Activated naive CD4-positive, alpha-beta T cell treated with anti-CD3 and anti-CD28 coated beads, Interleukin-2, amount 10 ng/mL, durations not matched to agents 7 days and 5 days (primary cell): ENCODE data around the gene OR10D3.

Experiments
- CTCF ChIA-PET: fragments of 350-600 bp; sonication (Branson Sonifier 250); formaldehyde crosslinking; loops from one replicate; lab custom pipeline; 2021; ENCODE audit warnings: antibody characterized with exemption; lab: Charles Lee
- DNase-seq: peaks from one replicate; pipeline ENCODE4 v3.0.0-alpha.2; 2020
- H3K27ac Mint-ChIP-seq: one replicate; pipeline ENCODE4 v1.8.0; 2021; ENCODE audit warnings: mild to moderate bottlenecking, moderate library complexity, mixed read lengths
- H3K27me3 Mint-ChIP-seq: one replicate; pipeline ENCODE4 v1.8.0; 2021; ENCODE audit warnings: mild to moderate bottlenecking, mixed read lengths
- H3K36me3 Mint-ChIP-seq: one replicate; pipeline ENCODE4 v1.8.0; 2021; ENCODE audit warnings: mixed read lengths
- H3K4me1 Mint-ChIP-seq: one replicate; pipeline ENCODE4 v1.8.0; 2021; ENCODE audit warnings: mixed read lengths
- H3K4me3 Mint-ChIP-seq: one replicate; pipeline ENCODE4 v1.8.0; 2021; ENCODE audit warnings: mild to moderate bottlenecking, moderate library complexity, mixed read lengths
- H3K9me3 Mint-ChIP-seq: one replicate; pipeline ENCODE4 v1.8.0; 2021; ENCODE audit warnings: mixed read lengths

OR10D3 gene

DNA sequence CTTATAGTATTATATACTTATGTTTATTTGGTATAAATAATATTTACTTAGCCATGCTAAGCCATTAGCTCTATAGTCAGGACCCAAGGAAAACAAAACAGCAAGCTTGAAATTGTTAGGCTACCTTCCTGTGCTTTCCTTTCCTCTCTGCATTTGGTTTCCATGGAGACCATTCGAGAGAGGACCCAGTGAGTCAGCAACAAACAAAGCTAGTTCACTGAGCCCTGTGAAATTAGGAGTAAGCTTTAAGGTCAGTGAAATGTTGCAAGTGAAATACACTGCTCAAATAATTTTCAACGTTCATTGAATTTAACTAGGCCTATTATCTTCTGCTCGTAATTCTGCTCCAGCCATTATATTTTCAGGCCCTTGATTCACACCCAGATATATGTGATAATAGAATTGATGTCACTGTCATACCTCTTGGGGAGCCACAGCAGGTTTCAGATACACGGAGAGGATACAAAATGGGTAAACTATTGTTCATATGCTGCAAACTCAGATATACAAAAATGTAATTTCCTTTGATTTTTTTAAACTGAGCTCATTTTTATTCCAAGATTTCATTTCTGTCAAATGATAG lies 9.1 kb upstream of the OR10D3 start:
- no peak overlapping the region for H3K27ac Mint-ChIP-seq
- CTCF ChIA-PET, result interaction anchor here (1.1 to 2.0 kb wide), 2 partner anchors 59 to 102 kb away, joined by 4 to 7 read pairs; partner anchors contain the start of gene VWA5A
- no peaks in the 10 kb centered on the region for H3K4me1 Mint-ChIP-seq
- no peaks in the 10 kb centered on the region for H3K27me3 Mint-ChIP-seq
- no peak for DNase-seq
- H3K36me3 Mint-ChIP-seq, result no peaks in the 10 kb centered on the region
- no peaks in the 10 kb centered on the region for H3K9me3 Mint-ChIP-seq
- no peak overlapping the region for H3K4me3 Mint-ChIP-seq

DNA sequence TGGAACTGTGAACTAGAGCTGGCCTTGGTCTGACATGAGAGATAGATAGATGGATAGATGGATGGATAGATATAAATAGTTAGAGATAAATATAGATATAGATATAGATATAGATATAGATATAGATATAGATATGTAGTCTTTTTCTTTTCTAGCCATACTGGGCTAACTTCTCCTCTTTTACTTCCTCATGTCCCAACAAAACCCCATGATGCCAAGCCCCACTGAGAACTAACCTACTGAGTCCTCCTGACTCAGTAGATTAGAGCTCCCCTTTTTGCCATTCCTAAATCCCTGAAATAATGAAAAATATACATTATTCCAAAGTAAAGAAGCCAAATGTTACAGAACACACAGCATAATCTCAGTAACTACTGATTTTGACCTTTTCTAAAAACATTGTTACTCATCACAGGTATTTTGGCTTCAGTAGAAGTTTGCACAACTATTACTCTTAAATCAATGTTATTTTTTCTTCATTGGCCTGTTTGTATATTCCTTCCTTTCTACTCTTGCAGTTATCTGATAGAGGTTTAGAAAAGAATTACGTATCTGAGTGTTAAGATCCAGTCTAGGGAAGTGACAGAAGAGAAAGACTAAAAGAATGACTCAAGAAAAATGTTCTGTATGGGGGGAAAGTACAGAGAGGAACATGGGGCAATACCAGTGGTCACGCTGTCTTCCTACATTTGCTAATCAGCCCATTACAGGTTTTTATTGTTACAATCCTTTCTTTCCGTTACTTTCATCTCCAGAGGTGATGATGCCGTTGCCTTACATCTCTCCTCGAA lies 6.0 kb upstream of the OR10D3 start:
- Mint-ChIP-seq H3K4me3 (no peak overlapping the region), H3K9me3 (no peaks in the 10 kb centered on the region), H3K27ac (no peak overlapping the region), H3K4me1 (no peaks in the 10 kb centered on the region), H3K36me3 (no peaks in the 10 kb centered on the region), H3K27me3 (no peaks in the 10 kb centered on the region)
- CTCF ChIA-PET, result interaction anchor here (0.9 kb wide), 1 partner anchor 18 kb away, joined by 3 read pairs; no protein-coding TSS in a partner anchor
- no peak for DNase-seq

DNA sequence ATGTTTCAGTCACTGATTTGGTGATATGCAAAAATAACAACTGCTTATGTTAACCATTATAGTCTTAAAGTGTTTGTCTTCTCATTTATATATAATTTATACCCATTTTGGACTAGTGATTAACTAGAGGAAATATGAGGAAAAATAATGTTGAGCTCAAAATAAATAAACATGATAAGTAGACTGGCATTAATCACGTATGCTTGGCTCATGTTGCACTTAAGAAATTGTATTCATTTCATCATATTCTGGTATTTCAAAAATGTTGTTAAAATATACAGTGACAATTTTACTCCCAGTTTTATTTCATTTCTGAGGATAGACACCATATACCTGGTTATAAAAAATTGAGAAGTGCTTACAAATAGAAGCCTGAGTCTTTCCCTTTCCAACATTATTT lies 3.8 kb upstream of the OR10D3 start:
- H3K4me1 Mint-ChIP-seq, result no peaks in the 10 kb centered on the region
- no peak for DNase-seq
- H3K9me3 Mint-ChIP-seq, result no peaks in the 10 kb centered on the region
- H3K27me3 Mint-ChIP-seq, result no peaks in the 10 kb centered on the region
- H3K27ac Mint-ChIP-seq, result no peak overlapping the region
- CTCF ChIA-PET, result no interaction called here
- no peaks in the 10 kb centered on the region for H3K36me3 Mint-ChIP-seq
- no peak overlapping the region for H3K4me3 Mint-ChIP-seq

DNA sequence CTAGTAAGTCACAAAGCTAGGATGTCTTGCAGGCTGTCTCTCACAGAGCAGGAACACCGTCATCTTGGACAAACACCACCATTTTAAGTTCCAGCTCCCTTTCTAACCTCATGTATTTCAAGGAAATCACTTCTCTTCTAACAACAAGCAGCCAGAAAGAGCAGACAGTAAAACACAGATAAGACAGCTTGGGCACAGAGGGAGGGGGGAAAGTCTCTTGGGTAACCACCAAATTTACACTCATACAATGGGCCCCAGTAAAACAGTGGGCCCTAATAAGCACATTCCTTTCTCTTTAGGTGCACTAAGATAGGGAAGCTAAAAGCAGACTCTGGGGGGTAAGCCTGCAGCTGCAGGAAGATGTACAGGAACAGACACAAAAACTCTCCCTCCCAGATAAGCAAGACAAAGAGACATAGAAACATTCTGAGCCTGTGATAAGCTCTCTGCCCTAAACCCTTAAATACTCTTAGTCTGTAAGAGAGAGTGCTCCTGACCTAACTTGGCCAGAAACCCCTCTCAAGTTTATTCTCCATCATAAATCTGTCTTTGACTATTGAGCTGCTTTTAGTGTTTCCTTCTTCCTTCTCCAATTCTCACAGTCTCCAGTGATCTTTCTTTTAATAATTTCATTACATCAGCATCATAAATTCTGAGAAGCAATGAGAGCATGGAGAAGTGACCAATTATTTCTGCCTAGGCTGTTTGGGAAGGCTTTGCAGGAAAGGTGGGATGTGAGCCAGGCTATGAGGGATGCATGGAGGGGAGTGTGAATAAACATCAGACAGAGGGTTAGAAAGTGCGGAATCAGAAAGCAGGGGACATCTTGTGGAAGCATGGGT lies 7.4 kb downstream of the OR10D3 start:
- CTCF ChIA-PET, result interaction anchor here (1.1 kb wide), 1 partner anchor 119 kb away, joined by 3 read pairs; no protein-coding TSS in a partner anchor
- H3K27ac Mint-ChIP-seq, result no peak overlapping the region

DNA sequence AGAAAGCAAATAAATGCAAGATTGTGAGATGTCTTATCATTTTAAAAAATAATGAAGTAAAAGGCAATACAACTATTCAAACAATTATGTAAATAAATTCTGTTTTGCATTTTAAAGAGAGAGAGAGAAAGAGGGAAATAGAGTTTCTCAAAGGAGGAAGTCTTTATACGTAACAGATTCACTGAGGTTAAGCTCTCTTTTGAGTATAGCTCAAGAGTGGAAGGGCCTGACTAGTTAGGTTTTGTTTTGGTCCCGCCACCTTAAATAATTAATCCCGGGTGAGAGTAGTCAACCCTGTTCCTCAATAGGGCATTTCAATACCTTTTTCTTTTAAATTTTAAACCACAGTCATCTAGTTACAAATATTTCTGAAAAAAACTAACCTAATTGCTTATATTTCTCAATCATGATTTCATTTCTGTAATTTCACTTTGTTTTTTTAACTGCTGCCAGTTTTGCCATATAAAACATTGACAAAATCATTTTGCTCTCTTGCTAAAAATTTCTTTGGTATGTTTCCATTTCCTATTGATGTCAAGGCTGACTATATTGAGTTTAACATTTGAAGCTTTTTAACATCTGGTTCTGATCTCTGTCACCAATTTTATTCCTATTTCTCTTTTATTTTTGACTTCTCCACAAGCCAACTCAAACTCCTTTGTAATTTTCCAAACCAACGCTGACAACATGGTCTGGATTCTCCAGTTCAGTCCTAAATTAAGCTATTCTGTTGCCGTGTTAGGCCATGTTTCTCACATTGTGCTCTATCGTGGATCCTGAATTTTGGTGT lies 10.3 kb downstream of the OR10D3 start:
- Mint-ChIP-seq H3K27ac (no peak overlapping the region), H3K4me1 (no peaks in the 10 kb centered on the region), H3K27me3 (no peaks in the 10 kb centered on the region), H3K9me3 (no peaks in the 10 kb centered on the region), H3K4me3 (no peak overlapping the region), H3K36me3 (no peaks in the 10 kb centered on the region)
- no peak for DNase-seq
- CTCF ChIA-PET, result interaction anchor here (1.2 to 3.8 kb wide), 8 partner anchors 16 to 129 kb away, joined by 3 to 40 read pairs (median 4); no protein-coding TSS in a partner anchor

More for the DNA sequence above, 7.4 kb downstream of the OR10D3 start:
- Mint-ChIP-seq H3K36me3 (no peaks in the 10 kb centered on the region), H3K9me3 (no peaks in the 10 kb centered on the region), H3K4me1 (no peaks in the 10 kb centered on the region), H3K27me3 (no peaks in the 10 kb centered on the region), H3K4me3 (no peak overlapping the region)
- DNase-seq, result no peak

DNA sequence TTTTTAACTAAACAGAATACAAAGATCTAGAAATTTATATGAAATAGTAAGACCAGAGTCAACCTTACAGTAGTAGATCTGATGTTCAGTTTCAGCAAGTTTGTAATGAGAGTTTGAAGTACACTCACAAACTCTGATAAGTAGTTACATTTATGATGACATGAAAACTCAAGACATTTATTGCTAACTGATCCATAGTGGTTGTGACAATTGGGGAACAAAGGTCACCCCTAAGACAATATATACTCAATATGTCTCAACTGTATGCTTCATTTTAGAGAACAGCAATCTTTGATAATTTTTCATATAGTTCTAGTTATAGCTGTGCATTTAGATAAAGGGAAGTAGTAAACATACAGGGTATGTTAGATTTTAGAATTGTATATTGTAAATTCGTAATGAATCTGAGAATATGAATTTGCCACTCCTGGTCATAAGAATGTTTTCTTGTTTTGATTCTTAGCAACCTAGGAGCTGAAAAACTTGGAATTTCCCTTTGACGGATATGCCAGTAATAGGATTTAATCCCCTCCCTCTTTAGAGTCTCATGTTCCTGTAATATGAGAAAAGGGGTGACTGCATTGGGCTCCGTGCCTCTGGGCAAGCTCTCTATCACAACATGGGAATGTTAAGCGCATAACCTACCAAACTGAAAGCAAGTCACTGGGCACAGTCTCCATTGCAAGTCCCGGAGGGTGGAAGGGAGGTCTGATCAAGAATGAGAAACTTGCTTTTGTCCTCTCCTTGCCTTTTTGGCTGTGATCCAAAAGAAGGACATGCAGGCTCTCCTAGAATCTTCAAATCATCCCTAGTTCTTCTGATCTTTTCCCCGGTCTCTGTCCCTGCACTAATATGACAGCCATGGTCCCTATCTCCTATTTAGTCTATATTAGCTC lies 11.4 kb downstream of the OR10D3 start:
- Mint-ChIP-seq H3K9me3 (no peaks in the 10 kb centered on the region), H3K27me3 (no peaks in the 10 kb centered on the region)
- CTCF ChIA-PET, result interaction anchor here (0.6 to 3.8 kb wide), 17 partner anchors 13 to 130 kb away, joined by 3 to 40 read pairs (median 4); partner anchors contain the start of gene VWA5A

DNA sequence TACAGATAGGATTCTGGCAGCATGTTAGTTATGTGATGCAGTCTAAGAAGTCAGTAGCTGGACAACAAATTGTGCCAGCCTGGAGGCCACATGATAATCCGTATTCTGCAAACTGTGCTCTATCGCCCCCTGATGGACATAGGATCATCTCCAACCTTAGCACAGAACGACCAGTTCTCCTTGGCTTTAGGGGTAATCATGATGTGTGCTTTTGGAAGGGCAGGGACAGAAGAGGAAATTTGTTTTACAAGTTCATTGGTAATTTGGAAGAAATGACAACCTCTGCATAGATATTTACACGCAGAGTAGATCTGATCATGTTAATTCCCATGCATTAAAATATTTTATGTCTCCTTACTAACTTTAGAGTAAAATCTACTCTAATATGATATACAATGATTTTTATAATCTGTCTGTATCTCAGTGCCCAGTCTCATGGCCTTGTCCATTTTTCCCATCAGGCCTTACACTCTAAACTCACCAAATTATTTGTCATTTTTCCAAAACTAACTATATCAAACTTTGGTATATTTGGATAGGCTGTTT lies 12.1 kb downstream of the OR10D3 start:
- CTCF ChIA-PET, result interaction anchor here (0.6 to 3.8 kb wide), 13 partner anchors 12 to 131 kb away, joined by 3 to 40 read pairs (median 4); partner anchors contain the start of gene VWA5A
- Mint-ChIP-seq H3K36me3 (no peaks in the 10 kb centered on the region), H3K9me3 (no peaks in the 10 kb centered on the region), H3K27ac (no peak overlapping the region), H3K4me3 (no peak overlapping the region), H3K27me3 (no peaks in the 10 kb centered on the region), H3K4me1 (no peaks in the 10 kb centered on the region)
- DNase-seq, result peak; percentile 62

More for the DNA sequence above, 11.4 kb downstream of the OR10D3 start:
- no peak for DNase-seq
- H3K27ac Mint-ChIP-seq, result no peak overlapping the region
- H3K36me3 Mint-ChIP-seq, result no peaks in the 10 kb centered on the region
- H3K4me1 Mint-ChIP-seq, result no peaks in the 10 kb centered on the region
- no peak overlapping the region for H3K4me3 Mint-ChIP-seq

DNA sequence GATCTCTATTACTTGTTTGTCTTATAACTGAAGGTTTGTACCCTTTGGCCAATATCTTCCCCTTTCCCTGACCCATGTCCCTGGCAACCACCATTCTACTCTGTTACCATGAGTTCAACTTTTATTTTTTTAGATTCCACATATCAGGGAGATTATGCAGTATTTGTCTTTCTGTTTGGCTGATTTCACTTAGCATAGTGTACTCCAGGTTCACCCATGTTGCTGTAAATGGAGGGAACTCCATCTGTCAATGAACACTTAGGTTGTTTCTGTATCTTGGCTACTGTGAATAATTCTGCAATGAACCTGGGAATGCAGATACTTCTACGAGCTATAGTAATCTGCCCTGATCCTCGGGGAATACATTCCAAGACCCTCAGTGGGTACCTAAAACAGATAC lies 14.9 kb downstream of the OR10D3 start:
- H3K4me1 Mint-ChIP-seq, result no peaks in the 10 kb centered on the region
- no peaks in the 10 kb centered on the region for H3K27me3 Mint-ChIP-seq

DNA sequence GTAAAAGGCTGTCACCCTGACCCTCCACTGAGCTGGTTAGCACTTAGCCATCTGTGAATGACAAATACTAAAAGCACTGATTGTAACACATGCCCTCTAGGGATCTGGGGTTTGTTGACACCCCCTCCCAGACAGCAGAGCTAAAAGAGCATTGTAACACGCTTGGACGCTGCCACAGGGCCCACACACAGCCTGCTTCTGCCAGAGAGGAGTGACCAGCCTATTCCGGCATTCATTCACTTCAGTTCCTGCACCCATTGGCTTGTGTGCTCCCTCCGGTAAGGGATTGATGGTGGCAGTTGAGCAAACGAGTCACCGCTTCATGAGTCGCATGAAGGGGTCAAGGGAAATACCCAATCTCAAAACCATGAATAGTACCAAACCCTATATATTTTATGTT lies 15.8 kb downstream of the OR10D3 start:
- CTCF ChIA-PET, result interaction anchor here (1.6 to 3.3 kb wide), 2 partner anchors 127 to 130 kb away, joined by 4 to 16 read pairs; no protein-coding TSS in a partner anchor

More for the DNA sequence above, 14.9 kb downstream of the OR10D3 start:
- no peak overlapping the region for H3K27ac Mint-ChIP-seq
- H3K4me3 Mint-ChIP-seq, result no peak overlapping the region
- no peaks in the 10 kb centered on the region for H3K36me3 Mint-ChIP-seq
- no peak for DNase-seq
- CTCF ChIA-PET, result interaction anchor here (1.0 to 3.3 kb wide), 3 partner anchors 11 to 129 kb away, joined by 4 to 16 read pairs (median 6); no protein-coding TSS in a partner anchor
- no peaks in the 10 kb centered on the region for H3K9me3 Mint-ChIP-seq

DNA sequence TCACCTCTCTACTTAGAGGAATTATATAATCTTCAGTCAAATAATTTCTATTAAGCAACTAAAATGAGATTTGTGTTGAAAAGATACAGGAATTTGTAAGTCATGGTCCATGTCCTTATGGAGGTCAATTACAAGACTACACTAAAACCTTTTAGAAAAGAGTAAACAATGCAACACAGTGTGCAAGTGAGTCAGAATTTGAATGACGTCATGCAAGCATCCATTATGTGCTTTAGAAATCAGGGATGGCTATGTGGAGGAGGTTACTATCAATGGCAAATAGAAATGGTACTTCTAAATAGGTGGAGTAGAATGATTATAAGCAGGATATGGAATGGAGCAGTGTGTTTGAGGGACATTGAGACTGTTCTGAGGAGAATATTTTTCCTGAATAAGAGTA lies 16.6 kb downstream of the OR10D3 start:
- Mint-ChIP-seq H3K27me3 (no peaks in the 10 kb centered on the region), H3K27ac (no peak overlapping the region), H3K4me3 (no peak overlapping the region), H3K9me3 (no peaks in the 10 kb centered on the region), H3K4me1 (no peaks in the 10 kb centered on the region), H3K36me3 (no peaks in the 10 kb centered on the region)
- DNase-seq, result no peak
- CTCF ChIA-PET, result no interaction called here

More for the DNA sequence above, 15.8 kb downstream of the OR10D3 start:
- no peaks in the 10 kb centered on the region for H3K36me3 Mint-ChIP-seq
- no peak overlapping the region for H3K4me3 Mint-ChIP-seq
- H3K9me3 Mint-ChIP-seq, result no peaks in the 10 kb centered on the region
- no peaks in the 10 kb centered on the region for H3K4me1 Mint-ChIP-seq
- DNase-seq, result no peak
- no peak overlapping the region for H3K27ac Mint-ChIP-seq
- no peaks in the 10 kb centered on the region for H3K27me3 Mint-ChIP-seq

DNA sequence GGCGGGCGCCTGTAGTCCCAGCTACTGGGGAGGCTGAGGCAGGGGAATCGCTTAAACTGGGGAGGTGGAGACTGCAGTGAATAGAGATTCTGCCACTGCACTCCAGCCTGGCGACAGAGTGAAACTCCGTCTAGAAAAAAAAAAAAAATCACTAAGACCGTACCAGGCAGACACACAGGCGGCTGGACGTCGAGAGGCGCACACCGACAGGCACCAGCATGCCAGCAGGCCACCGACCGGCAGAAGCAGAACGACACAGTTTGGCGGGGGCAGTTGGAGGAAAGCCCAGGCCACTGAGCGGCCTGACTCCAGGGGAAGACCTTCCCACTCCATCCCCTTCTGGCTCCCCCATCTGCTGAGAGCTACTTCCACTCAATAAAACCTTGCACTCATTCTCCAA lies 17.5 kb downstream of the OR10D3 start:
- Mint-ChIP-seq H3K27me3 (no peaks in the 10 kb centered on the region), H3K4me1 (no peaks in the 10 kb centered on the region), H3K36me3 (no peaks in the 10 kb centered on the region), H3K9me3 (no peaks in the 10 kb centered on the region), H3K4me3 (no peak overlapping the region), H3K27ac (no peak overlapping the region)
- no peak for DNase-seq
- CTCF ChIA-PET, result no interaction called here

DNA sequence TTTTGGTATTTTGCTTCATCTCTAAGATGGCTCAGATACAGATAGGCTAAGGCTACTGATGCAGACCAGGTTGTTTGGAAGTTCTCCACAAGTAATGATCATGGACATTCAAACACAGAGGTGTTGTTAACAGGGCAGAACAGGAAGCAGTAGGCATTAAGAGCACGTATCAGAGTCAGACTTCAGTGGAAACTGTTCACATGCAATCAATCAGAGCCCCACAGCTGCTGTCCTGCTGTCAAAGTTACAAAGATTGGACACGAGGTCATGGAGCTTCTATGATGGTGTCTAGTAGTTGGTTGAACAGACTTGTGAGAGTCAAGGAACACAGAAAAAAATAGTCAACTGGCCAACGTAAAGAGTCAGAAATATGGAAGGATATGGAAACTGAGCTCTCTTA lies 19.8 kb downstream of the OR10D3 start:
- Mint-ChIP-seq H3K4me1 (no peaks in the 10 kb centered on the region), H3K4me3 (no peak overlapping the region), H3K27me3 (no peaks in the 10 kb centered on the region), H3K9me3 (no peaks in the 10 kb centered on the region), H3K27ac (no peak overlapping the region), H3K36me3 (no peaks in the 10 kb centered on the region)
- CTCF ChIA-PET, result no interaction called here
- DNase-seq, result no peak
